HK-2 (cell line): Measurements from ENCODE around the gene TNKS2.

Experiments used
- DNase-seq: peaks from one replicate; pipeline ENCODE4 v3.0.0-alpha.2; 2018; ENCODE audit not compliant: unreplicated experiment

Gene TNKS2

DNA sequence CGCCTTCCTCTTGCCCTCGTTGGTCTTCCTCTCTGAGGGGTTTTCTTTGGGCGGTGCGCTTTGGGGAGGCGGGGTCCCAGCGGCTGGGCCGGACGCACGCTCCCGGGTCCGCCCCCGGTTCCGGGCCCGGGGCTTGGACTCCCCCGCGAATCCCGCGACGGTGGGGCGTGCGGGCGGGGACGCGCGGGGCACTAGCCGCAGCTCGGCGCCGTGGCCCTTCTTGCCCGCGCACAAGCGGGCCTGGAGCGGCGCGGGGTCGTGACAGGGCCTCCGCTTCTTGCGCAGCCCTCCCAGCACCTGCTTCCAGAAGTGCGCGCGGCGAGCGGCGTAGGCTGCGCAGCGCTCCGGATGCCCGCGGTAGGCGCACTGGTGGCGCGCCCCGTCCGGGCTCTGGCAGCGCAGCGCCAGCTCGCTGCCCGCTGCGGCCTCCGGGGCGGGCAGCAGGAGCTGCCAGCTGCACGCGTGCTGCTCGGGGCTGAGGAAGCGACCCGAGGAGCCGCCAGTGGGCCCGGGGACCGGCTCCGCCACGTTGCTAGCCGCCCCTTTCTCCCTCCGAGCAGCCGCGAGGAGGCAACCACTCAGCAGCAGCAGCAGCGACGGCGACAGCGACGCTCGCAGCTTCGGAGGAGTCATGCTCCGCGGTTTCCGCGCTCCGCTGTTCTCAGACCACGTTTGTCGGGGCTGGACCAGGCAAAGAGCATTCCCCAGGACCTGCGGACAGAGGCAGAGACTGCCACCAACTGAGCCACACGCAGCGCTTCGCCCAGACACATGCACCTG is 110.3 kb downstream of the TNKS2 start:
- DNase-seq = peak; percentile 78

GRCh38 chr10:91909117-91909677 is 111.0 kb downstream of the TNKS2 start, which contains the start of gene FGFBP3:
Gene FGFBP3, minus strand, starts transcription at chr10:91909486. Its CDS starts 517 bp downstream, at chr10:91908969.
- peak; percentile 24 for DNase-seq

- no peak for DNase-seq
These were observed 112.2 kb downstream of the TNKS2 start for GRCh38 chr10:91910467-91910866.
